Hepatocyte (in vitro differentiated cells): ENCODE measurements around the gene LLPH.

ENCODE experiments used
- CTCF ChIP-seq: fragments of 200-600 bp; sonication (generic); IDR thresholded peaks from 2 replicates; pipeline ENCODE4 v1.5.1; 2016; ENCODE audit warnings: antibody characterized with exemption, mild to moderate bottlenecking; ENCODE audit not compliant: poor library complexity
- EZH2 ChIP-seq: fragments of 200-600 bp; sonication (generic); IDR thresholded peaks from 2 replicates; pipeline ENCODE4 v1.6.1; 2016; ENCODE audit warnings: antibody characterized with exemption, mild to moderate bottlenecking, borderline replicate concordance
- EZH2phosphoT487 ChIP-seq: fragments of 200-600 bp; sonication (generic); IDR thresholded peaks from one replicate; pipeline ENCODE4 v1.6.1; 2018; ENCODE audit warnings: antibody characterized with exemption, mild to moderate bottlenecking, low read depth, moderate library complexity; ENCODE audit not compliant: unreplicated experiment, severe bottlenecking

GRCh38 chr12:66142826-66143225, 12.3 kb upstream of the LLPH start:
- TF ChIP-seq EZH2 (no peak), CTCF (no peak), EZH2phosphoT487 (no peak)
